ENCODE measurements around the gene UBA7.
"Not testable (repeated sequence)": the region's sequence is repeated elsewhere in the genome, so short reads cannot be mapped to it uniquely, and the experiment has no call there.

The UBA7 gene

DNA sequence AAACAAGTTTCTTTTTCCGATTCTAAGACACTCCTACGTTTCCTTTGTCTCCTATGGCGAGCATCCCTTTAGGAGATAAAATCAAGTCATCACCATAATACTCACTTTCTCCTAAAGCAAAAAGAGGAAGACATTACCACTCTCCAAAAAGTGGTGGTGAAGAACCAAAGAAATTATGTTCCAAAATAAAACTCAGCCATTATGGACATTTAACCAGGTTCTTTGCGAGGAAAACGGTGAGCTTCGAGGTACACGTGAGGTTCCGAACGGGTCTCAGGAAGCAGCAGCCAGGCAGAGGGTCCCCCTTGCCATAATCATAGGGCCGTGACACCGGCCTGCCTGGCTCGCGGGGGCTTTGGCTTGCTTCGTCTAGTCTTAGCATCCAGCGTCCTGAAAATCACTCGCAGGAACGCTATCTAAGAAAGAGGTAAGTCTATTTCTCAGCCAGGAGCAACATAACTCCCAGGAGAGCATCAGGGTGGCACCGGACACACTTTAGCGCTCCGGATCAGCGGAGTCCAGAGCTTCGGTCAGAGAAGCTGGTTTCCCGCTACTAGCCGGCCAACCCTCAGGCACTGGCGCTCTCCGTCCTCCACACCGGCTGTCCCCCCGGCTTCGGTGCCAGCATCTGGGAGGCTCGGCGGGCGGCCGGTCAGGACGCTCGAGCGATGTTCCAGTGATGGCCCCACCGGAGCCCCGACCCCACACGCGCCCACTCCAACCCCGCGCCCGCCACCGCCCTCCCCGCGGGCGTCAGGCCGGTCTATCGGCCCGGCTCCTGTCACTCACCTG is 28.0 kb downstream of the UBA7 start:
- no peak for DNase-seq (ENCODE audit: low read depth)

DNA sequence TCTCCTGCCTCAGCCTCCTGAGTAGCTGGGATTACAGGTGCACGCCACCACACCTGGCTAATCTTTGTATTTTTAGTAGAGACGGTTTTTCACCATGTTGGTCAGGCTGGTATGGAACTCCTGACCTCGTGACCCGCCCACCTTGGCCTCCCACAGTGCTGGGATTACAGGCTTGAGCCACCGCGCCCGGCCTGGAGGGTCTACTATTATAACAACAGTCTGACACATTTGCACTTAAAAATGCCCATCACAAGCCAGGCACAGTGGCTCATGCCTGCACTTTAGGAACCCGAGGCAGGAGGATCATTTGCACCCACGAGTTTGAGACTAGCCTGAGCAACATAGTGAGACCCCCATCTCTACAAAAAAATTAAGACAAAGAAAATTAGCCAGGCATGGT is 31.5 kb downstream of the UBA7 start:
- DNase-seq (ENCODE audit: low read depth), result not testable (repeated sequence)

DNA sequence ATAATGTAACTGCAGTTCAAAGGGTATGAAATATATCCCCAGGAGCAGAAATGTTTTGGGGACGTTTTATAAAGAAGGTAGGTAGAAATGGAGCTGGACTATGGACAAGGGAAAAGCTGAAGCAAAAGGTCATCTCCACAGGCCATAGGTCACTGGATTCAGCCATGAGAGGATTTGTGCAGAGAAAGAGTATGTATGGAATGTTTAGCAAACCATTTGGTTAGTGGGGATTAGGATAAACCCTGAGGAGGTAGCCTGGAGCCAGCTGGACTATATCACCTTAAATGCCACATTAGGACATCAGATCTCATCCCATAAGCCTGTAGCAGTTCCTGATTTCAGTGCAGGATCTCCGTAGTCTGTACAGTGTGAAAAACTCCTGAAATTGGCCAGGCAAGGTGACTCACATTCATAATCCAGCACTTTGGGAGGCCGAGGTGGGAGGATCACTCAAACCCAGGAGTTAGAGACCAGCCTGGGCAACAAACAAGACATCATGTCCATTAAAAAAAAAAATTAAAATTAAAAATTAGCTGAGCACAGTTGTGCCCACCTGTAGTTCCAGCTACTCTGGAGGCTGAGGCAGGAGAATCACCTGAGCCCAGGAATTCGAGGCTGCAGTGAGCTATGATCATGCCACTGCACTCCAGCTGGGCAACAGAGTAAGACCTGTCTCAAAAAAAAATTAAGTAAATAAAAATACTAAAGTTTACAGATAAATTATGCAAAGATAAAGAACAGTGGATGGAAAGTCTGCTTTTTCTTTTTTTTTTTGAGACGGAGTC is 32.1 kb downstream of the UBA7 start:
- no peak for DNase-seq (ENCODE audit: low read depth)

DNA sequence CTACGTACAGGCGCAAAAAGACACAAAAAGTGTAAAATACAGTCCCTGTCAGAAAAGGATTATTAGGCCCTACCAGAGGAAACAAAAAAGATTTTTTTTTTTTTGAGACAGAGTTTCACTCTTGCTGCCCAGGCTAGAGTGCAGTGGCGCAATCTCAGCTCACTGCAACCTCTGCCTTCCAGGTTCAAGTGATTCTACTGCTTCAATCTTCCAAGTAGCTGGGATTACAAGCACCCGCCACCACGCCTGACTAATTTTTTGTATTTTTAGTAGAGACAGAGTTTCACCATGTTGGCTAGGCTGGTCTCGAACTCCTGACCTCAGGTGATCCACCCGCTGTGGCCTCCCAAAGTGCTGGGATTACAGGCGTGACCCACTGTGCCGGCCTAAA is 32.8 kb downstream of the UBA7 start:
- not testable (repeated sequence) for DNase-seq (ENCODE audit: low read depth)

DNA sequence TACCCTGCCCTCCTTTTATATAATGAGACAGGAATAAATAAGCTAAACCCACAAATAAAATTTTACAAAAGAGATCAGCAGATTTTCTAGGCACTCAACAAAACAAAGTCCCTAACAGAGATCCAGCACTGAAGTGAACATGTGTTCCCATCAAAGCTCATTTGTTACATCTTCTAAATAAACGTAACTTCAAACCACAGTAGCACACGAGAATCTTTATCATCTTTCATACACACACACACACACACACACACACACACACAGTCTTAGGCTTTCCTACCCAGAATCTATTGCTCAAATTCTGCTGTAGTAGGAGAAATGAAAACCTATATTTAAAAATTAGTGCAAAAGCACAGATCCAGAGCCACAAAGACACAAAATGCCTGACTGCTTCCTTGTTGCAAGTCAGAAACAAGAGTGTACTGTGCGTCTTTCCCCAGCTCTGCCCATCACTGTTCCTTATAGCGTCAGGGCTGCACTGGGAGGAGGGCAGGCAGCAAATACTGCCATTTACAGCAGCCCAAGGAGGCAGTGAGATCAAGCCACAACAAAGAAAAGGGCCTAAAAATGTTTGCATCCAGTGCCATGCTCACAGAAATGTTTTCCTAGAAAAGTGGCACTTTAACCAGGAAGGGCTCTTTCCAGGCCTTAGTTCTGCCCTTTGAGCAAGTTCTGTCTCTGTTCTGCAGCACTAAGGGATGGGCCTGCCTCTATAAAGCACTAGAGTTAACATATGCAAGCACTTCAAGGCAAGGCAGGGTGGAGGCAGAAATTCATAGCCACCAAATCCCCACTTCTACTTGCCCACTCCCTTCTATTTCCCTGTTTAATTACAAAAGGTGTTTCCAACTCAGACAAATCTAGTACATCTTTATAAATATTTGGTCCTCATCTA is 33.4 kb downstream of the UBA7 start:
- DNase-seq (ENCODE audit: low read depth), result no peak

DNA sequence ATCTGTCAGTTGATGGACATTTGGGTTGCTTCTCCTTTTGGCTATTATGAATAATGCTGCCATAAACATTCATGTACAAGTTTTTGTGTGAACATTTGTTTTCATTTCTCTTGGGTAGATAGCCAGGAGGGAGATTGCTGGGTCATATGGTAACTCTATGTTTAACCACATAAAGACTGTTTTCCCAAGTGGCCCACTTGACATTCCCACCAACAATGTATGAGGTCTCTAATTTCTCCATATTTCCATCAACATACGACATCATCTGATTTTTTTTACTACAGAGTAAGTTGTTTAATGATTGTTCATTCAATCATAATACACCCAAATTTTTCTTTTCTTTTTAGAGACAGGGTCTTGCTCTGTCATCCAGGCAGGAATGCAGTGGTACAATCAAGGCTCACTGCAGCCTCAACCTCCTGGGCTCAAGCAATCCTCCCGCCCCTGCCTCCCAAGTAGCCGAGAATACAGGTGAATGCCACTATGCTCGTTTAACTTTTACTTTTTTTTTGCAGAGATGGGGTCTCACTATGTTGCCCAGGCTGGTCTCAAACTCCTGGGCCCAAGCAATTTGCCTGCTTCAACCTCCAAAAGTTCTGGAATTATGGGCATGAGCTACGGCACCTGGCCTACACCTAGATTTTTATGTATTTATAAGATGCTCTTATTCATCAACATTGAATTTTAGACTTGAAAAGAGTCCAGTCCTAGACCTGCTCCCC is 34.2 kb downstream of the UBA7 start:
- DNase-seq (ENCODE audit: low read depth), result no peak

DNA sequence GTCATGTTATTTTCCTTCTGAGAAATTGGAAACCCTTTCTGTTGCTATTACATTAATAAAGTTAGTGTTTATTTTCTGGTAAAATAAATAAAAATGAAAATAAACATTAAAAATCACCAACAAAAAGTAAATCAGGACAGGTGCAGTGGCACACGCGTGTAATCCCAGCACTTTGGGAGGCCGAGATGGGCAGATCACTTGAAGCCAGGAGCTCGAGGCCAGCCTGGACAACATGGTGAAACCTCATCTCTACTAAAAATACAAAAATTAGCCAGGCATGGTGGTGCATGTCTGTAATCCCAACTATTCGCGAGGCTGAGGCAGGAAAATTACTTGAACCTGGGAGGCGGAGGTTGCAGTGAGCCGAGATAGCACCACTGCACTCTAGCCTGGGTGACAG is 37.7 kb downstream of the UBA7 start:
- not testable (repeated sequence) for DNase-seq (ENCODE audit: low read depth)

DNA sequence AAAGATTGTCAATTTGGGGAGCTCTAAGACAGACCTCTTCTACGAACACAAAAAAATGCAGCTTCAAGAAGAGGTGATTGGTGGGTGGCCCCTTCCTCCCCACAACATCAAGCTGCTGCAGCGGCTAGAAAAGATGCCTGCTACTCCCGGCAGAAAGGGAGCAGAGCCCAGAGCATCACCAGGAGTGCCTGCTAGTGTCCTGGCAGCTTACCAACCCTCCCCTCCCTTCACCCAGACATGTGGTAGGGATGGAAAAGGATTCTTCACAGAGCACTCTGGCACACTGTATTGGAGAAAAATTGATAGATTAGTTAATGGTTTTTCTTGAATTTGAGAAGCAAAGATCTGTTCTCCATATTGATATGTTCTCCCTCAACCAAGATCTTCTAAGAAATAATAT is 38.2 kb downstream of the UBA7 start:
- no peak for DNase-seq (ENCODE audit: low read depth)

DNA sequence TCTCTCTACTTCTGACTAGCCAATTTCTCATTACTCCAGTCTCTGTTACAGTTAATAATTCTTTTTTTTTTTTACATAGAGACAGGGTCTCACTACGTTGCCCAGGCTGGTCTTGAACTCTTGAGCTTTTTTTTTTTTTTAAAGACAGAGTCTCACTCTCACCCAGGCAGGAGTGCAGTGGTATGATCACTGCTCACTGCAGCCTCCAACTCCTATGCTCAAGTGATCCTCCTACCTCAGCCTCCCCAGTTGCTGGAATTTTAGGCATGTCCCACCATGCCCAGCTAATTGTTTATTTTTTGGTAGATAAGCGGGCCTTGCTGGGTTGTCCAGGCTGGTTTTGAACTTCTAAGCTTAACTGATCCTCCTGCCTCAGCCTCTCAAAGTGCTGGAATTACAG is 41.0 kb downstream of the UBA7 start:
- DNase-seq (ENCODE audit: low read depth), result no peak

DNA sequence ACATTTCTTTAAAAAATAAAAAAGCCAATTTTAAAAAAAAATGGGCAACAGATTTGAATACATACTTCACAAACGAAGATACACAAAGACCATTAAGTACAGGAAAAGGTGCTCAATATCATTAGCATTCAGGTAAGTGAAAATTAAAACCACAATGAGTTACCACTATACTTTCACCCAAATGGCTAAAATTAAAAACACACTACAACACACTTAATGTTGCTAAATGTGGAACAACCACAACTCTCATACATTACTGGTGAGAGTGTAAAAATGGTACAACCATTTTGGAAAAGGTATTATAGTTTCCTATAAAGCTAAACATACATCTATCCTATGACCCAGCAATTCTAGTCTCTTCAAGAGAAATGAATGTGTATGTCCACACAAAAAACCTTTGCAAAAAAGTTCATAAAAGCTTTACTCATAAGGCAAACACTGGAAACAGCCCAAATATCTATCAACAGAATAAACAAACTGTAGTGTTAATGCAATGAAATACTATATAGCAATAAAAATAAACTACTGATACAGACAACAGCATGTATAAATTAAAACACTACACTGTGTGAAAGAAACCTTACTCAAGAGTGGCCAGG is 42.3 kb downstream of the UBA7 start:
- DNase-seq (ENCODE audit: low read depth), result no peak

DNA sequence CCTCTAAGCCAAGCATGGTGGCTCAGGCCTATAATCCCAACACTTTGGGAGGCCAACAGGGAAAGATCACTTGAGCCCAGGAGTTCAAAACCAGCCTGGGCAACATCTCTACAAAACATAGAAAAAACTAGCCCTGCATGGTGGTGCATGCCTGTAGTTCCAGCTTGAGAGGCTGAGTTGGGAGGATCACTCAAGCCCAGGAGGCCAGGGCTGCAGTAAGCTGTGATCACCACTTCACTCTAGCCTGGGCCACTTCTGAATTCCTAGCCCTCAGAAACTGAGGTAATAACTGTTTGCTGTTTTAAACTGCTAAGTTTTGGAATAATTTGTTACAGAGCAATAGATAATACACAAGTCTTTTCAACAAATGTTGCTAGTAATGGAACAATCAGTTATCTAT is 43.8 kb downstream of the UBA7 start:
- DNase-seq (ENCODE audit: low read depth), result no peak

DNA sequence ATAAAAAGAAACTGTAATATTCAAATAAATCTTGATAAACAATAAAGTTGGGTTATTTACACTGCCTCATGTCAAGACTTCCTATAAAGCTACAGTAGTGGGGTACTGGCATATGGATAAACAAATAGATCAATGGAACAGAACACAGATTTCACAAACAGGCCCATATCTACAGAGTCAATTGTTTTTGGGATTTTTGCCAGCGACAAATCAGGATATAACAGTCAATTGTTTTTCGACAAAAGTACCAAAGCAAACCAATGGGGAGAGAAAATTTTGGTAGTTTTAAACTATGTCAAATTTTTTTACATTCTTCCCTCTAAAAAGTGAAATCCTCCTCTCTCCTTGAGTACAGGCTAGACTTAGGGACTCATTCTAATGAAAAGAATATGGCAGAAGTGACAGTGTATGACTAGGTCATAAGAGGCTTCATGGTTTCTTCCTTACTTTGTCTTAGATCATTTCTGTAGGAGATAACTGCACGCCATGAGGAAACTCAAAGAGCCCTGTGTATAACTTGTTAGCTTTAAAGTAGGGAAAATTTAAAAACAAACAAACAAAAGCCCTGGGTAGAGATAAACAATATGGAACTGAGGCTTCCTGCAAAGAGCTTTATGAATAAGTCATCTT is 44.4 kb downstream of the UBA7 start:
- DNase-seq (ENCODE audit: low read depth), result no peak

DNA sequence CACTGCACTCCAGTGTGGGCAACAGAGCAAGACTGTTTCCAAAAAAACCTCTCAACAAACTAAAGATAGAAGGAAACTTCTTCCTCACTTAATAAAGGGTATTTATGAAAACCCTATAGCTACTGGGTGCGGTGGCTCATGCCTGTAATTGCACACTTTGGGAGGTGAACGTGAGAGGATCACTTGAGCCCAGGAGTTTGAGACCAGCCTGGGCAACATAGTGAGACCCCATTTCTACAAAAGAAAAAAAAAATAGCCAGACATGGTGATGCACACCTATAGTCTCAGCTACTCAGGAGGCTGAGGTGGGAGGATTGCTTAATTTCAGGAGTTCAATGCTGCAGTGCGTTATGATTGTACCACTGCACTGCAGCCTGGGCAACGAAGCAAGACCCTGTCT is 49.8 kb downstream of the UBA7 start:
- no peak for DNase-seq (ENCODE audit: low read depth)

DNA sequence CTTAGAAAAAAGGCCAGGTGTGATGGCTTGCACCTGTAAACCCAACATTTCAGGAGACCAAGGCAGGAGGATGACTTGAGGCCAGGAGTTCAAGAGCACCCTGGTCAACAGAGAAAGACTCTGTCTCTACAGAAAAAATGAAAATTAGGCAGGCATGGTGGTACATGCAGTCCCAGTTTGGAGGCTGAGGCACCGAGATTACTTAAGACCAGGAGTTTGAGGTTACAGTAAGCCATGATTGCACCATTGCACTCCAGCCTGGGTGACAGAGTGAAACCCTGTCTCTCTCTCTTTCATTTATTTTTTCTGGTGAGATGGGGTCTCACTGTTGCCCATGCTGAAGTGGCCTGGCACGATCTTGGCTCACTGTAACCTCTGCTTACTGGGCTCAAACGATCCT is 52.1 kb downstream of the UBA7 start:
- DNase-seq (ENCODE audit: low read depth), result no peak

DNA sequence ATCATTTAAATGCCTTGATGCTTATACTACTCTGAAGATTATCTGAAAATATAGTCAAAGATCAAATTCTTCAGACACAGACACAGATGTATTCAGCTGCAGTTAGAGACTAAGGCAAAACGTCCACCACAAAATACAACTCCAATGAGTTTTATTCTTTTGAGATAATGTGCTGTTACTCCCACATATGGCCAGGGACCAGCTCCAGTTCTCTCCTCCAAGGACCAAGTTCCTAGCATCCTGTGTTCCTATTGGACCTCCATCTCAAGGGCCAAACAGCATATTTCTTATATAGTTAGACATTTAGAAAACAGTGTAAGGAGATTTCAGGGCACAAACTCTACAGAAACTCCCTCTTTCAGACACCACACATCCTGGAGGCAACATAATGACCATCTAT is 54.5 kb downstream of the UBA7 start:
- DNase-seq (ENCODE audit: low read depth), result no peak

DNA sequence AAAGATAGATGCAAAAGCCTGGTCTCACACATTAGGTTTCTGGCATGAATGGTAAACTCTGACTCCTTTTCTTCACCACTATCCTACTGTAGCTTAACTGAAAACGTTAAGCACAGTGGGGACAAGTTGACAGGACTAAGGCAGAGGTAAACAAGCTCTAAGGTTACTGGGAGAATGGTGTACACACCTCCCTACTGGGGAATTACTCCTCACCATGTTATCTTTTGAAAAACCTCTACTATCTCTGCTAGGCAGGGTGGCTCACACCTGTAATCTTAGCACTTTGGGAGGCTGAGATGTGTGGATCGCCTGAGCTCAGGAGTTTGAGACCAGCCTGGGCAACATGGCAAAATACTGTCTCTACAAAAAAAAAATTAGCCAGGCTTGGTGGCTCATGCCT is 56.6 kb downstream of the UBA7 start:
- no peak for DNase-seq (ENCODE audit: low read depth)

DNA sequence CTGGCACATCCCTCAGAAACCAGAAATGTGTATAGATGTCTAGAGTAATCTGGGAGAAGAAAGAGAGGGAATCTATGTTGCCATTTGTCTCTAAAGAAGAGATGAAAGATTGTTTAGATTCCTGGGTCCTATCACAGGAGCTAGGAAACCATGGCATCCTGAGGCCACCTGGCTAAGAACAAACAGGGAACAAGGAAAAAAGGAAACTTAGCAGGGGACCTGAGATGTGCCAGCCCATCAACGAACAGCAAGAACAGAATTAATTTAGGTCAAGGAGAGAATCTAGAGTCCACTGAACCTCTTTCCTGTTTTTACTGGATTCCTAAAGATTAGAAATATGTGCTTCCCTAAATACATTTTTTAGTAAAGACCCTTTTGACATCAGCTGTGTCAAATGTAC is 57.7 kb downstream of the UBA7 start:
- DNase-seq (ENCODE audit: low read depth), result no peak

All from stimulated activated CD8-positive, alpha-beta memory T cell treated with anti-CD3 and anti-CD28 coated beads, Interleukin-12 subunit alpha, Interleukin-12 subunit beta, amount 100 ng/mL, for 1 hour (primary cell).